Ishikawa (cell line): Measurements from ENCODE around the gene MMP2.

Experiments
- CEBPB ChIP-seq: IDR thresholded peaks from 2 replicates; pipeline ENCODE4 v1.6.1; 2012
- CREB1 ChIP-seq: IDR thresholded peaks from 2 replicates; pipeline ENCODE4 v1.6.1; 2012; ENCODE audit warnings: low read depth
- EGR1 ChIP-seq: IDR thresholded peaks from 2 replicates; pipeline ENCODE4 v1.6.1; 2012
- EP300 ChIP-seq: IDR thresholded peaks from 2 replicates; pipeline ENCODE4 v1.6.1; 2012; ENCODE audit warnings: borderline replicate concordance
- FOXM1 ChIP-seq: IDR thresholded peaks from 2 replicates; pipeline ENCODE4 v1.6.1; 2012; ENCODE audit warnings: low read depth, borderline replicate concordance
- MAX ChIP-seq: IDR thresholded peaks from 2 replicates; pipeline ENCODE4 v1.6.1; 2012
- NFIC ChIP-seq: IDR thresholded peaks from 2 replicates; pipeline ENCODE4 v1.6.1; 2012
- RAD21 ChIP-seq: IDR thresholded peaks from 2 replicates; pipeline ENCODE4 v1.6.1; 2012; ENCODE audit warnings: low read depth
- REST ChIP-seq: IDR thresholded peaks from 2 replicates; pipeline ENCODE4 v1.6.1; 2012; ENCODE audit warnings: low read depth, mild to moderate bottlenecking
- TAF1 ChIP-seq: IDR thresholded peaks from 2 replicates; pipeline ENCODE4 v1.6.1; 2012; ENCODE audit warnings: low read depth, mild to moderate bottlenecking
- TCF12 ChIP-seq: IDR thresholded peaks from 2 replicates; pipeline ENCODE4 v1.6.1; 2012; ENCODE audit warnings: low read depth
- TEAD4 ChIP-seq: IDR thresholded peaks from 2 replicates; pipeline ENCODE4 v1.6.1; 2012
- USF1 ChIP-seq: IDR thresholded peaks from 2 replicates; pipeline ENCODE4 v1.6.1; 2012
- YY1 ChIP-seq: IDR thresholded peaks from 2 replicates; pipeline ENCODE4 v1.6.1; 2012; ENCODE audit warnings: low read depth
- ZBTB7A ChIP-seq: IDR thresholded peaks from 2 replicates; pipeline ENCODE4 v1.6.1; 2012; ENCODE audit warnings: low read depth

The MMP2 gene

GRCh38 chr16:55494994-55495421 lies 16.0 kb downstream of the MMP2 start:
- no peak for TF ChIP-seq TEAD4
- TF ChIP-seq FOXM1, result no peak

- no peak for TF ChIP-seq CEBPB
- TF ChIP-seq CREB1, result no peak
- TF ChIP-seq ZBTB7A, result no peak
These were observed 16.8 kb downstream of the MMP2 start for GRCh38 chr16:55495616-55496289.

- TF ChIP-seq MAX, result no peak
- no peak for TF ChIP-seq NFIC
- TF ChIP-seq TAF1, result no peak
- no peak for TF ChIP-seq EP300
- TF ChIP-seq USF1, result no peak
- no peak for TF ChIP-seq REST
- TF ChIP-seq RAD21, result no peak
- no peak for TF ChIP-seq TEAD4
- TF ChIP-seq TCF12, result no peak
- TF ChIP-seq ZBTB7A, result no peak
- no peak for TF ChIP-seq YY1
- no peak for TF ChIP-seq CREB1
- TF ChIP-seq FOXM1, result no peak
- TF ChIP-seq CEBPB, result no peak
These were observed 17.6 kb downstream of the MMP2 start for GRCh38 chr16:55496509-55497145.

- TF ChIP-seq FOXM1 (no peak), USF1 (no peak), REST (no peak), CEBPB (no peak), YY1 (no peak), MAX (no peak), NFIC (no peak), ZBTB7A (no peak), EP300 (no peak), EGR1 (no peak), TCF12 (no peak), TAF1 (no peak), TEAD4 (no peak), RAD21 (no peak), CREB1 (no peak)
These were observed 18.6 kb downstream of the MMP2 start for GRCh38 chr16:55497558-55497957.

GRCh38 chr16:55498101-55498500 lies 19.1 kb downstream of the MMP2 start:
- no peak for TF ChIP-seq MAX
- no peak for TF ChIP-seq YY1
- no peak for TF ChIP-seq EGR1
- TF ChIP-seq FOXM1, result no peak
- TF ChIP-seq ZBTB7A, result no peak
- no peak for TF ChIP-seq CEBPB
- no peak for TF ChIP-seq NFIC
- no peak for TF ChIP-seq TAF1
- no peak for TF ChIP-seq RAD21

GRCh38 chr16:55499281-55499680 lies 20.3 kb downstream of the MMP2 start:
- TF ChIP-seq TCF12, result no peak
- TF ChIP-seq EP300, result no peak
- no peak for TF ChIP-seq CEBPB
- no peak for TF ChIP-seq RAD21
- no peak for TF ChIP-seq TAF1
- TF ChIP-seq EGR1, result no peak
- TF ChIP-seq NFIC, result no peak
- TF ChIP-seq CREB1, result no peak
- no peak for TF ChIP-seq FOXM1
- no peak for TF ChIP-seq MAX
- no peak for TF ChIP-seq REST
- TF ChIP-seq YY1, result no peak
- TF ChIP-seq ZBTB7A, result no peak
- TF ChIP-seq TEAD4, result no peak
- no peak for TF ChIP-seq USF1
